ENCODE data around the gene CACTIN. TPM values are rescaled to one million over a fixed set of nuclear protein-coding genes. Genes with fewer than 3 reads are reported as not detected.

Gene CACTIN
- polyA plus RNA-seq = 10 to 100 TPM in 1 of 3 donors, 1 to 10 TPM in 2; 1.4 to 18.0 (median 5.6) TPM

DNA sequence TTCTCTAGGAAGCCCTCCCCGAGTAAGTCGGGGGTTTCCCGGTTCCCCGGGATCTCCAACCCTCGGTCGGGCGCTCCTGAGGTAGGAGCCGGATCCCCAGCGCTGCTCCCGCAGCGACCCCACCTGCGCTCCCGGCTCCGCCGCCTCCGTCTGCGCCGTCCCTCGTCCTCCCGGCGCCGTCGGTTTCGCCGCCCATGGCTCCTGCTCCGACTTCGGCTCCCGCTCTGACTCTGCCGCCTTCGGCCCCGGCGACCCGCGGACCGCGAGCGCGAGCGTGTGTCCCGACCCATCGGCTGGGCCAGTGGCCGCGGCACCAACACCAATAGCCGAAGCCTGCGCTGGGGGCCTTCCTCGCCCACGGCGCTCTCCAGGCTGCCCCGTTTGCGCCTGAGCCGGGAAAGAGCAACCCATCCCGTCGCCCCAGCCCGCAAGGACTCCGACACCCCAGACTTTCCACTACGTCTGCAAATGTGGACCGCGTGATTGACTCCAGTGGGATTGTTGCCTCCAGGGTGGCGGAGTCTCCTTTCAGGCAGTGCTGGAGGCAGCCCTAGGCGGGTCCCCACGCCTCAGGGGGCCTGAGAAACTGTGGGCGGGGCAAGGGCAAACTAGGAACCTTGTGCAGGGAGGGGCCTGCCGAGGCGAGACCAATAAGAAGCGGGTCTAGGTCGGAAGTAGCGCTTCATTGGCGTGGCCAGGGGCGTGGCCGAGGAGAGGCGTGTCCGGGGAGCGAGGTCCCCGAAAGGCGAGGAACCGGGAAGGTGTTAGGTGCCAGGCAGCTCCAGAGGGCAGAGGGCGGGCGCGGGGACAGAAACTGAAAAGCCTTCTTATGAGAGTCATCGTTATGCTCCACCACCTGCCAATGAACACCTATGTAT lies at the start of gene CACTIN:
TSS of gene CACTIN (minus strand) at position 318 of the 878 bp plus-strand sequence. CDS start at position 290, 28 bp downstream.
- peak; percentile 99 for DNase-seq
- Mint-ChIP-seq H3K36me3 (no peaks in the 10 kb centered on the region), H3K4me3 (peak within 1 kb of the TSS; percentile 84 to 99 (median 98)), H3K27me3 (ENCODE audit: low read depth in 3 of 3) (peaks cover 4 to 10% (median 8%) of the 10 kb centered on the region in 3 donors), H3K4me1 (peaks cover 33 to 39% of the 10 kb centered on the region in 2 donors), H3K27ac (peak within 1 kb of the TSS; percentile 96 to 99 (median 98)), H3K9me3 (peaks cover 0 to 2% (median 0%) of the 10 kb centered on the region in 6 donors)

- peaks cover 2 to 3% (median 2%) of the 10 kb centered on the region in 3 donors for H3K27me3 Mint-ChIP-seq (ENCODE audit: low read depth in 3 of 3)
- H3K4me1 Mint-ChIP-seq = peaks cover 40 to 56% of the 10 kb centered on the region in 2 donors
- H3K9me3 Mint-ChIP-seq = no peaks in the 10 kb centered on the region
- peak overlapping the region in 4 of 5 donors; percentile 2 to 56 (median 32) for H3K4me3 Mint-ChIP-seq
- peaks cover 0 to 4% (median 0%) of the 10 kb centered on the region in 3 donors for H3K36me3 Mint-ChIP-seq
- DNase-seq = no peak
- H3K27ac Mint-ChIP-seq = peak overlapping the region; percentile 23 to 91 (median 66)
Observed at GRCh38 chr19:3674784-3675543, 48.4 kb upstream of the CACTIN start.

- Mint-ChIP-seq H3K9me3 (no peaks in the 10 kb centered on the region), H3K36me3 (peaks cover 0 to 4% (median 0%) of the 10 kb centered on the region in 3 donors), H3K4me1 (peaks cover 40 to 54% of the 10 kb centered on the region in 2 donors), H3K27ac (peak overlapping the region in 4 of 6 donors; percentile 23 to 75 (median 38)), H3K4me3 (no peak overlapping the region), H3K27me3 (ENCODE audit: low read depth in 3 of 3) (peaks cover 2 to 3% (median 2%) of the 10 kb centered on the region in 3 donors)
- no peak for DNase-seq
Observed at GRCh38 chr19:3673506-3674439, 47.2 kb upstream of the CACTIN start.

DNA sequence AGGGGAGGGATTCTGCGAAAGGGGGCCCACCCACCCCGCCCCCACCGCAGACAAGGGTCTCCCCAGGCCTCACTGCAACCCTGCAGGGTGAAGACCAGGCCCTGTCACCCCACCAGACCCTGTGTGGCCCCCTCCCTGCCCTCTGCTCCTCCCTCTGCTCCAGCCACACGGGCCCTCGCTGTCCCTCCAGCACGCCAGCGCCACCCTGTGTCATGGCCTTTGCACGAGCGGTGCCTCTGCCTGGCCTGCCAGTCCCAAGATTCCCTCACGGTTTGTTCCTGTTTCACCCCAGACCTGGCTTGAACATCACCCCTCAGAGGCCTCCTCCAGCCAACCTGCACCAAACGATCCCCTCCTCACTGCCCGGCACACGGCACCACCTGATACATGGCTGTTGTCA lies 46.4 kb upstream of the CACTIN start:
- peaks cover 0 to 4% (median 0%) of the 10 kb centered on the region in 3 donors for H3K36me3 Mint-ChIP-seq
- H3K27me3 Mint-ChIP-seq (ENCODE audit: low read depth in 3 of 3) = peaks cover 2 to 3% (median 3%) of the 10 kb centered on the region in 3 donors
- H3K4me1 Mint-ChIP-seq = peaks cover 40 to 54% of the 10 kb centered on the region in 2 donors
- H3K9me3 Mint-ChIP-seq = no peaks in the 10 kb centered on the region
- peak overlapping the region in 3 of 6 donors; percentile 27 to 75 (median 68) for H3K27ac Mint-ChIP-seq
- H3K4me3 Mint-ChIP-seq = peak overlapping the region in 2 of 5 donors; percentile 24 to 25
- DNase-seq = no peak

DNA sequence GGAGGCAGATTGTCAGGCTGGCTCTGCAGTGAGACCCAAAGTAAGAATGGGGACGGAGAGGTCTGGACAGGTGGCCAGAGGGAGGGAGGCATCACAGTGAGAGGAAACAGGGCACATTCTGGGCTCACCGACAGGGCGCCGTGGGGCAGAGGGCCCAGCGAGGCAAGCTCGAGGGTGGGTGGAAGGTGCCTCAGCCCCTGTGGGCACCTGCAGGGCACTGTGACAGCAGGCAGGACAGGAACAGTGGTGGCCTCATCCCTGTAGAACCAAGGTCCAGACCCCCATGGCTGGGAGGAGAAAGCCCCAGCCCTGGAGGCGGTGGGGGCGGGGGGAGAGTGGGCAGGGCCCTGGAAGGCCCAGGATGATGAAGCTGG lies 46.0 kb upstream of the CACTIN start:
- H3K27ac Mint-ChIP-seq = peak overlapping the region; percentile 77 to 95 (median 86)
- peak overlapping the region in 4 of 5 donors; percentile 21 to 81 (median 76) for H3K4me3 Mint-ChIP-seq
- H3K36me3 Mint-ChIP-seq = peaks cover 0 to 4% (median 0%) of the 10 kb centered on the region in 3 donors
- H3K27me3 Mint-ChIP-seq (ENCODE audit: low read depth in 3 of 3) = peaks cover 2 to 3% (median 3%) of the 10 kb centered on the region in 3 donors
- no peak for DNase-seq
- H3K4me1 Mint-ChIP-seq = peaks cover 39 to 52% of the 10 kb centered on the region in 2 donors
- no peaks in the 10 kb centered on the region for H3K9me3 Mint-ChIP-seq

DNA sequence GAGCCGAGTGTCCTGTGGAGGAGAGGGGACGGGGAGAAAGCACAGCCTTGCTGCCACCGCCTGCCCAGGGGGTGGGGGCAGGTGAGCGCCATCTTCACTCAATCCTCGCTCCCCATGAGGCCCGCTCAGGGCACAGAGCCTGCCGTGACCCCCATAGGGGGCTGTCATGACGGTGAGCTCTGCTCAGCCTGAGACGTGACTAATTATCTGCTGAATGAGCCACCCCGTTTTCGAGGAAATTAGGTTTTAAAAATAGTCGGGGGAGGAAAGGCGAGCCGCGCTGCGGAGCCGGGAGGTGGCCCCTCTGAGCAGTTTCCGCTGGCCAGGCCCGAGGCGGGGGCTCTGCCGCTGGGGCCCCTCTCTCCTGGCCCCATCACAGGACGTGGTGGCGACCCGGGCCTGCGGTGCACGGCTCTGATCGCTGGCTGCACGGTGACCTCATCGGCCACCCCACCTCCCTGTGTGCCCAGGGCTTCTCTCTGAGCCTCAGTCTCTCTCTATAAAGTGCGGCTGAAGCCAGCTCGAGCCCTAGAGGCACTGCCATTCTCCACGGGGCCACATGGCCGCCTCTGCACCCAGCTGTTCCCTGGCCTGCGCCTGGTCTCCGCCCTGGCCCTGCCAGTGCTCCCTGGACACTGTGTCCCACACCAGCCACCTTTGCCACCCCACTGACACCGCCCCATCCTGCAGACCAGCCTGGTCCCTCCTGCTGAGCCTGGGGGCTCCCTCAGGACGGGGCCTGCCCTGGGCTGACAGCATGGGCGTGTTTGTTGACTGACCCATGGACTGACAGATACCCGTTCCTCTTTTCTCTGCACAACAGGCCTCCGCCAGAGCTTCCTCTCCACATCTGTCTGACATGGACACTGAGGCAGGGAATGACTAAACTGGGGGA lies 45.3 kb upstream of the CACTIN start:
- no peaks in the 10 kb centered on the region for H3K9me3 Mint-ChIP-seq
- DNase-seq = peak; percentile 56 to 61 (median 58)
- H3K27ac Mint-ChIP-seq = peak overlapping the region; percentile 77 to 95 (median 86)
- H3K4me1 Mint-ChIP-seq = peaks cover 33 to 46% of the 10 kb centered on the region in 2 donors
- H3K4me3 Mint-ChIP-seq = peak overlapping the region; percentile 73 to 81 (median 77)
- peaks cover 2 to 5% (median 2%) of the 10 kb centered on the region in 3 donors for H3K27me3 Mint-ChIP-seq (ENCODE audit: low read depth in 3 of 3)
- peaks cover 0 to under 1% (median 0%) of the 10 kb centered on the region in 3 donors for H3K36me3 Mint-ChIP-seq

DNA sequence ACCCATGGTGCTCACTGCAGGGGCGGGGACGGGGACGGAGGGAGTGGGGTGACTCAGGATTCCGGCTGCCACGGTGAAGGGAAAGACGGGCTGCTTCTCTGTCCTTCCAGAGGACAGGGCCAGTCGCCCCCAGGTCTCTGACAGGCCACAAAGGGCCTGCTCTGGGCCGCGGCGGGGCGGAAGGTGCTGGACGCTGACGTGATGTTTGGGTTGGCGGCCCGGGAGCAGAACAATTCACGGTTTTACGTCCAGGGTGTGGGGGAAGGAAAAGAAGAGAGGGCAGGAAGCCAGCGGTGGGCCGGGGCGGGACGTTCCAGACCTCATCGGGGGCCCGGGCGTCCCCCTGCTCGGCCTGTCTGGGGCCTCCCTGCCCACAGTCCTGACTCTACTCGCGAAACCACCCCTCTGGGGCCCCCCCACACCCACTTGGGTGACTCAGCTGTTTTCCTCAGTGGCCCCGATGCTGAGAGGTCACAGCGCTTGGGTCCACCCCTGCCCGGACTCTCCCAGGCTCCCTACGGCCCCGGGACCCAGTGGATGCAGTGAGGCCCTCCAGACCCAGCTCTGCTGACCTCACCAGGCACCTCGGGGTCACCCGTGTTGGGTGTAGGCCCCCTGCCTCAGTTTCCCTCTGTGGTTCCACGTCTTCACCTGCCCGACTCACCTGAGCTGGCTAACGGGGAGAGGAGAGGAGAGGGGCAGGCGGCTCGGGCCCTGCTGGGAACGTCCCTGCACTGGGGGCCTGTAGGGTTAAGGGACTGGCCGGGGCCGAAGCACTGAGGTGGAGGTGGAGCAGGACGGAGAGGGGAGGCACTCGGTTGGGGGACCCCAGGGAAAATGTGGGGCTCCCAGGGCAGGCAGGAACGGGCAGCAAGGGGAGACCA lies 44.4 kb upstream of the CACTIN start:
- peaks cover 2 to 5% (median 2%) of the 10 kb centered on the region in 3 donors for H3K27me3 Mint-ChIP-seq (ENCODE audit: low read depth in 3 of 3)

GRCh38 chr19:3669947-3670795 lies 43.6 kb upstream of the CACTIN start:
- Mint-ChIP-seq H3K9me3 (no peaks in the 10 kb centered on the region), H3K27me3 (ENCODE audit: low read depth in 3 of 3) (peaks cover 2 to 5% (median 2%) of the 10 kb centered on the region in 3 donors), H3K4me1 (peaks cover 32 to 38% of the 10 kb centered on the region in 2 donors), H3K36me3 (peaks cover 0 to 3% (median 0%) of the 10 kb centered on the region in 3 donors), H3K4me3 (peak overlapping the region; percentile 30 to 84 (median 77)), H3K27ac (peak overlapping the region in 5 of 6 donors; percentile 69 to 89 (median 77))
- DNase-seq = no peak

More for the DNA sequence above, 44.4 kb upstream of the CACTIN start:
- peak overlapping the region; percentile 73 to 84 (median 80) for H3K4me3 Mint-ChIP-seq
- peak; percentile 70 to 78 (median 72) for DNase-seq
- H3K36me3 Mint-ChIP-seq = peaks cover 0 to 3% (median 0%) of the 10 kb centered on the region in 3 donors
- H3K9me3 Mint-ChIP-seq = no peaks in the 10 kb centered on the region
- H3K4me1 Mint-ChIP-seq = peaks cover 31 to 43% of the 10 kb centered on the region in 2 donors
- peak overlapping the region; percentile 77 to 95 (median 89) for H3K27ac Mint-ChIP-seq

DNA sequence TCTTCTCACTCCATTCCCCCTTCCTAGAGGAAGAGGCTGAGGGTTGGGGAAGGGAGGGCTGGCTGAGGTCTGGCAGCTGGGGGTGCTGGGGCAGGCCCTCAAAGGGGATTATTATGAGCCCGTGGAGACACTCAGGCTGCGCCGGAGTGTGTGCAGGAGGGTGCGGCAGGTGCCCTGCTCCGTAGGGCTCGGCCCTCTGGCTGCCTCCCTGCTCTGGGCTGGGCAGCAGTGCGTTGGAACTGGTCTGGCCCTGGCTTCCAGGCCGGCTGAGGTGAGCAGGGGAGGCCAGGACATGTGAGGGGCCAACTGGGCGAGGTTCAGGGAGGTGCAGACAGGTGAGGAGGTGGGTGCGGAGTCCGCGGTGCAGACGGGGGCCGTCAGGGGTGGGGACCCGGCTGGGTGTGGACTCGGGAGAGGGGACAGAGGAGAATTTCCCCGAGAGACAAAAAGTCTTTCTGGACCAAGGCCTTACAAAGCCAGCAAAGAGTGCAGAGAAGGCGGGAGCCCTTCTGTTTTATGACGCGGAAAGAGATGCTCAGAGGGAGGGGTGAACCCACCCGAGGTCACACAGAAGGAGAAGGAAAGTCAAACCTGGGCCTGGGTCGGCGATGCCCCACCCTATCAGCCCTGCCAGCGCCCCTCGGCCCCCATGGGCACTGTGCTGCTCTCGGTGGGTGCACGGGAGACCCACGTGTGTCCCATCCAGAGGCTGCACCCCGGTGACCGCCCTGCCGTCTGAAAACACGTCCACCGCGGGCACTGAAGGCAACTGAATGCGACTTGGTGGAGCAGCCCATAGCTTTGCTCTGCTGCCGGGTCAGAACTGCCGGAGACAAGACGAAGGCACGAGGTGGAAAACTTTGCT lies 42.7 kb upstream of the CACTIN start:
- Mint-ChIP-seq H3K4me1 (peaks cover 25 to 31% of the 10 kb centered on the region in 2 donors), H3K36me3 (peaks cover 0 to 3% (median 0%) of the 10 kb centered on the region in 3 donors), H3K27me3 (ENCODE audit: low read depth in 3 of 3) (peaks cover 2 to 7% (median 2%) of the 10 kb centered on the region in 3 donors), H3K4me3 (peak overlapping the region in 4 of 5 donors; percentile 3 to 50 (median 23)), H3K9me3 (no peaks in the 10 kb centered on the region), H3K27ac (peak overlapping the region in 4 of 6 donors; percentile 19 to 65 (median 22))
- DNase-seq = no peak
